GM12864 (cell line): ENCODE results near the gene FAM180B.

Experiments
- DNase-seq: peaks from one replicate; pipeline ENCODE4 v3.0.0-alpha.2; 2011; ENCODE audit warnings: low read depth
- H3K4me3 ChIP-seq: 2 replicates; pipeline ENCODE4 v1.5.1; 2011; ENCODE audit warnings: mild to moderate bottlenecking, low read depth, low read length, control low read depth
- TF ChIP-seq, protein P1 (sequence below): IDR thresholded peaks from 2 replicates; pipeline ENCODE4 v1.5.1; 2011; ENCODE audit warnings: low read depth, mild to moderate bottlenecking, moderate library complexity, low read length, control low read depth, inconsistent platforms; ENCODE audit errors: missing control alignments

The FAM180B gene

DNA sequence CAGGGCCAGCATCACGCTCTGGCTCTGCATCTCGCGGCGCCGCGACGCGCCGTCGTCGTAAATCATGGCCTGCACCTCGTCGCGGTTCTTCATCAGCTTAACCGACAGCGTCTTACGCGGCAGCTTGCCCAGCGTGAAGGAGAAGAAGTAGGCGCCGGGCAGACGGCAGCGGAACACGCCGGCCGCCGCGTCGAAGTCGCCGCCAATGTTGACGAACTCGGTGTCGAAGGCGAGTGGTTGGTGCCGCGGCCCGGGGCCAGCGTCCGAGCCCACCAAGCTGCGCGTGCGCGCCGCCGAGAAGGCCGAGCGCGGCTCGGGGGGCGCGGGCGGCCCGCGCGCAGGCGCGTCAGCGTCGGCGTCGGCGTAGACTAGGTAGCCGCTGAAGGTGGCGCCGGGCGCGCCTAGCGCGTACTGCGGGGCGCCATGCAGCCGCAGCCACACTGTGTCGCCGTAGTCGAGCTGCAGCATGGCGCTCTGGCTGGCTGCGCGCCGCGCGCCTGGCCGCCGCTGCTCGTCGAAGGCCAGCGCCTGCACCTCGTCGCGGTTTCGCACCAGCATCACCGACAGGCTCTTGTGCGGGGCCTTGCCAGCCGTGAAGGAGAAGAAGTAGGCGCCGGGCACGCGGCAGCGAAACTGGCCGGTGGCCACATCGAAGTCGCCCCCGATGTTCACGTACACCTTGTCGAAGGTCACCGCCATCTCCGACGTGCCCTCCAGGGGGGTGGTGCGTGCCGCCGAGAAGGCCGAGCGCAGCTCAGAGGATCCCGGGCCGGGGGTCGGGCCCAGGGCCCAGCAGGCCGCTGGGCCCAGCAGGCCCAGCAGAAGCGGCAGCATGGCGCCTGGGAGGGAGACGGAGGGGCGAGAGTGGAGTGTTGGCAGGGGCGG is 3.7 kb downstream of the FAM180B start:
- no peak overlapping the region for H3K4me3 ChIP-seq
- TF ChIP-seq, protein P1, sequence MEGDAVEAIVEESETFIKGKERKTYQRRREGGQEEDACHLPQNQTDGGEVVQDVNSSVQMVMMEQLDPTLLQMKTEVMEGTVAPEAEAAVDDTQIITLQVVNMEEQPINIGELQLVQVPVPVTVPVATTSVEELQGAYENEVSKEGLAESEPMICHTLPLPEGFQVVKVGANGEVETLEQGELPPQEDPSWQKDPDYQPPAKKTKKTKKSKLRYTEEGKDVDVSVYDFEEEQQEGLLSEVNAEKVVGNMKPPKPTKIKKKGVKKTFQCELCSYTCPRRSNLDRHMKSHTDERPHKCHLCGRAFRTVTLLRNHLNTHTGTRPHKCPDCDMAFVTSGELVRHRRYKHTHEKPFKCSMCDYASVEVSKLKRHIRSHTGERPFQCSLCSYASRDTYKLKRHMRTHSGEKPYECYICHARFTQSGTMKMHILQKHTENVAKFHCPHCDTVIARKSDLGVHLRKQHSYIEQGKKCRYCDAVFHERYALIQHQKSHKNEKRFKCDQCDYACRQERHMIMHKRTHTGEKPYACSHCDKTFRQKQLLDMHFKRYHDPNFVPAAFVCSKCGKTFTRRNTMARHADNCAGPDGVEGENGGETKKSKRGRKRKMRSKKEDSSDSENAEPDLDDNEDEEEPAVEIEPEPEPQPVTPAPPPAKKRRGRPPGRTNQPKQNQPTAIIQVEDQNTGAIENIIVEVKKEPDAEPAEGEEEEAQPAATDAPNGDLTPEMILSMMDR: no peak
- no peak for DNase-seq

DNA sequence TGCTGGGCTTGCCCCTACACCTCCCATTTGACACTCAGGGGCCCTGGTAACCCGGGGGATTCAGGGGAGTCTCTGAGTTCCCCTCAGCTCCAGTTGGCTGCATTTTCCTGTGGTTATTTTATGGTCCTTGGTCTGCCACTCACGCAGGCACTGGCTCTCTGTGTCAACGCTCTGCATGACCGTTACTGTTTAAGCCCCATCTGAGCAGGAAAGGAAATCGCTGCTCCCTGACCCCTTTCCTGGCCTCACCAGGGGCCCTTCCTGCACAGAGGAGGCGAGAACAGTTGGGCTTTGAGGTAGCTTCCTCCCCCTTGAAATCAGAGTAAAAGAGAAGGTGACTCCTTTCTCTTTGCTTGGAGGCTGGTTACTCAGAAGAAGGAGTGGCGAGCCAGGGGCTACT is 5.3 kb downstream of the FAM180B start:
- H3K4me3 ChIP-seq: no peak overlapping the region
- TF ChIP-seq, protein P1: no peak
- no peak for DNase-seq

DNA sequence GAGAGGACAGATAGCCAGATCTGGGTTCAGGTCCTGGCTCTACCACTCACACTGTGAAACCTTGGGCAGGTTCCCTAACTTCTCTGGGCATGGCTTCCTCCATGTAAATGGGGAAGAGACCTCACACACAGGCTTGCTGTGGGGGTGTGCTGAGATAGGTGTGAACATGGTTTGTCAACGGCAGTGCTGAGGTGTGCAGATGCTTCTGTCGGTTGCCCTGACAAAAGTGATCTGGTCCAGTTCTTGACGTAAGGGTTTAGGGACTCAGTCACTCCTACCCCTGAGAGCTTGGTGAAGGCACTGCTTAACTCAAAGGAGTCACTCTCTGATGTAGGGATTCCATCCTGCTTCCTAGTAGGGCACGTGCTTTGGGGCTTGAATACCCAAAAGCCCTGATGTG is 5.8 kb downstream of the FAM180B start:
- H3K4me3 ChIP-seq: no peak overlapping the region
- TF ChIP-seq, protein P1: no peak
- no peak for DNase-seq

DNA sequence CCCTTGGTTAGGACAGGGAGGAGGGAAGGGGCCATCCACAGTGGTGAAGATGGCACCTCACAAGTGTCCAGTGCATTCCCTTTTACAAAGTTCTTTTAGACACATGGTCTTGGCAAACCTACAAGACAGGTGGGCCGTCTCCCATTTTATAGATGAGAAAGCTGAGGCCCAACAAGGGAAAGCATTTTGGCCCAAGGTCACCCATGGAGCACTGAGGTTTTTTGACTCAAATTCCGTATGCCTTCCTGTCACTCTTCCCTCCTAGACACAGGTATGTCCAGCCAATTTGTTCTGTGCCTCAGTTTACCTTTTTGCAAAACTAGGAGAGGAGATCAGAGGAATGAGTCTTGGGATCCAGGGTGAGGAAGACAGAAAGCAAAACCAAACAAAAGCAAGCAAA is 6.5 kb downstream of the FAM180B start:
- H3K4me3 ChIP-seq: no peak overlapping the region
- no peak for DNase-seq
- TF ChIP-seq, protein P1: no peak

DNA sequence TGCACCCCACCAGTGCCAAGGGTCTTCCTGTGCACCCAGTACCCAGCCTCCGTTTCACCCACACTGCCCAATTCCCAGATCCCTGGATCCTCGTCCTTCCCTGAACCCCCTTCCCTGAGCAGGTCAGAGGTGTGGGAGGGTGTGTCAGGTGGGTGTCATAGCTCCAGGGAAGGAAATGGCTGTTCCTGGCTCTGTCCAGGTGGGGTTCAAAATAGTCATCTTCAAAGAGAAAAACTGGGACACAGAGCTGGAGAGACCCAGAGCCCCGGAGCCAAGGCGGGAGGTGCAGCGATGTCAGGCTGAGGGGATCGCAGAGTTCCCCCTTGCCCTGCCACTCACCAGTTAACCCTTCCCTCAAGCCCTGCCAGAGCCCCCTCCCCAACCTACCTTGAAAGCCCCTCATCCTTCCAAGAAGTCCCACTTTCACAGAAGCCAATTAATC is 7.0 kb downstream of the FAM180B start:
- DNase-seq: no peak
- H3K4me3 ChIP-seq: no peak overlapping the region
- TF ChIP-seq, protein P1: no peak

DNA sequence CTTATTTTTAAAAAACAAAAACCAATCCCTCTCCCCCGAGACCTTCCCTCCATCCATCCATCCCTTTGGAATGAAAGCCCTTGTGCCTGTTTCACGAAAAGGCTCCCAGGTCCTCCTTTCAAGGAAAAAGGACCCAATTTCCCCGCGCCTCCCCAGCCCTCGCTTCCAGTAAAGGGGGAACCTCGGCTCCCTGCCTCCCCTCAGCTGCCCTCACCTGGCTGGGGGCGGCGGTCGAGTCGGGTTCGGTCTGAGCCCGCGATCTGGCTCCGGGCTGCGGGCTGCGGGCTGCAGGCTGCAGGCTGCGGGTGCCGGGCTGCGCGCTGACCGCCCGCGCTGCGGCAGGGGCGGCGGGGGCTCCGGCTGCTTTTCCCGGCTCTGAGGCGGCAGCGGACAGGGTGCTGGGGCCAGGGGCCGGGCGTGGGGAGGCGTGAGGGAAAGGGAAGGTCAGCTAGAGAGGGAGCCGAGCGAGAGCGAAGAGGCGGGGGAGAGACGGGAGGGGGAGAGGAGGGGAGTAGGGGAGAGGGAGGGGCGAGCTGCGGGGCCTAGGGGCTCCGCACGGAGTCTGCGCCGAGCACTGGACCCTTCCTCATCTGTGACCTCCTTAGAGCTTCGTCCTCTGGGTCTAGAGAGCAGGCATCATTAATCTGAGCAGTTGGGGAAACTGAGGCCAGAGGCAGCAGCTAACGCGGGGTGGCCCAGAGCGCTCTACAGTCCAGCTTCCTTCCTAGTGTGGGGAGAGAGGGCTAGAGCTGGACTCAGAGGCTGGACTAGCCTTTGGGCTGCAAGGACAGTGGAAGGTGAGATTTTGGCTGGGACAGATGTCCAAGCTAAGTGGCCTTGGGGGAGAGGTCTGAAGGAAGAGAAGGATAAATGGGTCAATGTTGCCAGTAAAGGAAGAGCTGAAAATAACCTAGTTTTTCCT is 7.7 kb downstream of the FAM180B start, which contains the start of gene C1QTNF4:
Gene C1QTNF4, minus strand, starts transcription at position 478 of the 922 bp plus-strand sequence. CDS start 3,601 bp downstream, outside the sequence.
- no peak for DNase-seq
- H3K4me3 ChIP-seq: no peak within 1 kb of the TSS
- TF ChIP-seq, protein P1: no peak
